Muscle layer of colon (tissue), 2 donors: Measurements from ENCODE around the gene EIF4B.

ENCODE experiments used
- H3K27ac ChIP-seq: one replicate; pipeline ENCODE4 v1.7.0; 2013; ENCODE audit warnings: low read depth, mild to moderate bottlenecking, low read length, moderate library complexity
- H3K27me3 ChIP-seq, 2 donors: one replicate each; pipeline ENCODE4 v1.7.0; 2013; ENCODE audit warnings: low read length in 2 of 2, mild to moderate bottlenecking in 2 of 2; ENCODE audit not compliant: insufficient read depth in 2 of 2, control insufficient read depth in 1 of 2
- H3K36me3 ChIP-seq: one replicate; pipeline ENCODE4 v1.7.0; 2013; ENCODE audit warnings: mild to moderate bottlenecking, low read length; ENCODE audit not compliant: insufficient read depth
- H3K4me1 ChIP-seq: one replicate; pipeline ENCODE4 v1.7.0; 2013; ENCODE audit warnings: mild to moderate bottlenecking, low read length; ENCODE audit not compliant: insufficient read depth
- H3K4me3 ChIP-seq, 2 donors: one replicate each; pipeline ENCODE4 v1.7.0; 2013; ENCODE audit warnings: low read length in 2 of 2, low read depth in 1 of 2, mild to moderate bottlenecking in 1 of 2, moderate library complexity in 1 of 2
- H3K9ac ChIP-seq: one replicate; pipeline ENCODE4 v1.7.0; 2013; ENCODE audit warnings: low read length
- H3K9me3 ChIP-seq: one replicate; pipeline ENCODE4 v1.7.0; 2013; ENCODE audit warnings: mild to moderate bottlenecking, low read length
- donor health status: abdominal sarcoma.
- donor health status: Adenocarcinoma of cecum.

EIF4B gene, protein sequence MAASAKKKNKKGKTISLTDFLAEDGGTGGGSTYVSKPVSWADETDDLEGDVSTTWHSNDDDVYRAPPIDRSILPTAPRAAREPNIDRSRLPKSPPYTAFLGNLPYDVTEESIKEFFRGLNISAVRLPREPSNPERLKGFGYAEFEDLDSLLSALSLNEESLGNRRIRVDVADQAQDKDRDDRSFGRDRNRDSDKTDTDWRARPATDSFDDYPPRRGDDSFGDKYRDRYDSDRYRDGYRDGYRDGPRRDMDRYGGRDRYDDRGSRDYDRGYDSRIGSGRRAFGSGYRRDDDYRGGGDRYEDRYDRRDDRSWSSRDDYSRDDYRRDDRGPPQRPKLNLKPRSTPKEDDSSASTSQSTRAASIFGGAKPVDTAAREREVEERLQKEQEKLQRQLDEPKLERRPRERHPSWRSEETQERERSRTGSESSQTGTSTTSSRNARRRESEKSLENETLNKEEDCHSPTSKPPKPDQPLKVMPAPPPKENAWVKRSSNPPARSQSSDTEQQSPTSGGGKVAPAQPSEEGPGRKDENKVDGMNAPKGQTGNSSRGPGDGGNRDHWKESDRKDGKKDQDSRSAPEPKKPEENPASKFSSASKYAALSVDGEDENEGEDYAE

DNA sequence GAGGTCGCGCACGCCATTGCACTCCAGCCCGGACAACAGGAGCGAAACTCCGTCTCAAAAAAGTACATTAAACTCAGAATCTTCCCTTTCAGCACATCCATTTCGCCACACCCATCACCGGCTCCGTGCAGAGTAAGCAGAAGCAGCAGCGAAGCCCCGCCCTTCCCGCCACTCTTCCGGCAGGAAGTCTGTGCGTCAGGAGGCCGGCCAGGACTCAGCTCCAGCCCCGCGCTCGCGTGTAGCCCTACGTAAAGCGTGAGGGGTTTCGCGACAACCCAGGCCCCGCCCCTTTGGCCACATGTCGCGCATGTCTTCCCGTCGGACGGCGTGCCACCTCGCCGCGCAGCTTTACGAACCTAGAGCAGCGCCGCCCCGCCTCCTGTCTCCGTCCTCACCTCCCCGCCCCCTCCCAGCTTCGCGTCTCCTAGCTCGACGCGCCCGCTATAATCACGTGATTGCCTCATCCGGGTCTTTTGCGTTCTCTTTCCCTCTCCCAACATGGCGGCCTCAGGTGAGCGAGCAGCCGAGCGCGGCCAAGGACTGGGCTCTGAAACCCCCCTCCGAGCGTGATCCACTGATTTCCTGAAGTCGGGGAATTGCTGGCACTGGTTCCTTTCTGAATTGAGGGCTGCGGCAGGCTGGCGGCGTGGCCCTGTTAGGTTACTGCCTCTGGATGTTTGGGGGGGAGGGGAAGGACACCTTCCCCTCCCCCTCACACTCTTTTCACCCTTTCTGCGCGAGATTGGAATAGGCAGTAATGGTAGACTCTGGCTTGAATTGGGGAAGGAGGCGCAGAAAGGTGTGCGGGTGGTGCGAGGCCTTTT lies at the start of gene EIF4B:
EIF4B (plus strand) TSS at position 471 of the 824 bp plus-strand sequence; CDS start at position 499, 28 bp downstream.
- no peaks in the 10 kb centered on the region for H3K9me3 ChIP-seq
- no peaks in the 10 kb centered on the region for H3K27me3 ChIP-seq
- H3K27ac ChIP-seq, result peak within 1 kb of the TSS; percentile 65
- H3K4me3 ChIP-seq, result peak within 1 kb of the TSS; percentile 66 to 99
- H3K36me3 ChIP-seq, result peaks cover 12% of the 10 kb centered on the region
- H3K9ac ChIP-seq, result peak within 1 kb of the TSS; percentile 93
- H3K4me1 ChIP-seq, result peaks cover 42% of the 10 kb centered on the region

DNA sequence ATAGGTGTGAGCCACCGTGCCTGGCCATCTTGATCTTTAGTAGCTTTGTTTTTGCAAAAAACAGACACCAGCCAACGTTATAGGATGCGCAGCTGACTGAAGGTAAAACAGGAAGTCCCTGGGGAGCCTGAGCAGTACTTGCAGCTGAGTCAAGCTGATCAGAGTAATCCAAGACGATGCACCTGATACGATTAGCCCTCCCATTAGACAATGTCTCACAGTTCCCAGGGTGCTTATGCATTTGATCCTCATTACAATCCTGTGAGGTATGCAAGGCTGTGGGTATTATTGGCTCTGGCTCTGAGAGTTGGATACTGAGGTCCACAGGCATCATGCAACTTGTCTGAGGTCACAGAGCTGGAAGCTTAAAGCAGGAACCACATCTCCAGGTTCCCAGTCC lies 49.3 kb upstream of the EIF4B start:
- no peaks in the 10 kb centered on the region for H3K36me3 ChIP-seq
- H3K27me3 ChIP-seq, result no peaks in the 10 kb centered on the region
- H3K4me3 ChIP-seq, result no peak overlapping the region
- no peaks in the 10 kb centered on the region for H3K9me3 ChIP-seq
- no peak overlapping the region for H3K27ac ChIP-seq
- no peak overlapping the region for H3K9ac ChIP-seq
- H3K4me1 ChIP-seq, result no peaks in the 10 kb centered on the region

DNA sequence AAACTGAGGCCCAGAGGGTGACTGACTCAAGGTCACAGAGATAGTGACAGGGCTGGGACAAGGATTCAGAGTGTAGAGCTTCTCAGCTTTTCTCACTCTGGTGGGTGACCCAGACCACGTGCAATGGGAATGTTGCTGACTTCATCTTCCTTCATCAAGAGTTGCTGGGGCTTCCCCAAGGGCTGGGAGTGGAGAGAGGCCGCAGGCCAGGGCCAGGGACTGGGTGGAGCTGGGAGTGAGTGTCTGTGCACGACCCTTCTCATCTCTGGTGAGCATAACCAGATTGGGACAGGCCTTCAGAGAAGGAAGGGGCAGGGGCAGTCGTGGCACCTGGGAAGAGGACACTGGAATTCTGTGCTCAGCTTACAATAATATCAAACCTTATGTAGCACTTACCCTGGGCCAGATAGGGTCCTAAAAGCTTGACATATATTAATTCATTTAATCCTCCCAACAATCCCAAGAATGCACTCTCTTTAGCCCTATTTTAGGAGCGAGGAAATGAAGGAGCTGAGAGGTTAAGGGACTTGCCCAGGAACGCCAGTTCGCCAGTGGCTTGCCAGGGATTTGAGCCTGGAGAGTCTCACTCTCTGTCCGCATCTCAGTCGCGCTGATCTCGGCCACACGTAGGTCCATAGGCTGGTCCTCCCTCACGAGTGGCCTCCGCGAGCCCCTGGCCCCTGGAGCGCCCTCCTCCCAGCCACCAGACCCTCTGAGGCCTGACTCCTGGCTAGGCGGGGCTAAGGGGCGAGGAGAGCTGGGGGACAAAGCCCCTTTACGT lies 41.5 kb upstream of the EIF4B start:
- Histone ChIP-seq H3K27ac (no peak overlapping the region), H3K36me3 (no peaks in the 10 kb centered on the region), H3K27me3 (peaks cover 0 to 13% of the 10 kb centered on the region in 2 donors), H3K9ac (no peak overlapping the region), H3K4me3 (peak overlapping the region in 1 of 2 donors; percentile 41), H3K9me3 (no peaks in the 10 kb centered on the region), H3K4me1 (peaks cover under 1% of the 10 kb centered on the region)

DNA sequence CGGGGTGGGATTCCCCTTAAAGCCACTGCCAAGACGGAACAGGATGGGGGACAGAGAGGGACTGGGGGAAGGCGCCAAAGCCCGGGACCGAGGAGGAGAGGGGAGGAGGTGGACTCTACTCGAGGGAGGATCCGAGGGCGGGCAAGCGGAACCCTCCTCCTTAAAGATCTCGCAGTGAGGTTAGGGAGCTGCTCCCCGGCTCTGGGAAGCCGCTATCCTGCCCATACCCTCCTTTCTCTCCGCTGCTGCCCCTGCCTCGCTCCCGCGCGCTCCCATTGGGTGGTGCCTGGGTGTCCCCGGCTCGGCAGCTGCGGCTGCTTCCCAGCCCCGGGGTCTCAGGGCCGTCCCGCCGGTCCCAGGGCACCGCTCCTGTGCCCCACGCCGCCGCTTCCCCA lies 40.9 kb upstream of the EIF4B start:
- Histone ChIP-seq H3K9ac (no peak overlapping the region), H3K4me3 (peak overlapping the region in 1 of 2 donors; percentile 41), H3K27ac (no peak overlapping the region)

DNA sequence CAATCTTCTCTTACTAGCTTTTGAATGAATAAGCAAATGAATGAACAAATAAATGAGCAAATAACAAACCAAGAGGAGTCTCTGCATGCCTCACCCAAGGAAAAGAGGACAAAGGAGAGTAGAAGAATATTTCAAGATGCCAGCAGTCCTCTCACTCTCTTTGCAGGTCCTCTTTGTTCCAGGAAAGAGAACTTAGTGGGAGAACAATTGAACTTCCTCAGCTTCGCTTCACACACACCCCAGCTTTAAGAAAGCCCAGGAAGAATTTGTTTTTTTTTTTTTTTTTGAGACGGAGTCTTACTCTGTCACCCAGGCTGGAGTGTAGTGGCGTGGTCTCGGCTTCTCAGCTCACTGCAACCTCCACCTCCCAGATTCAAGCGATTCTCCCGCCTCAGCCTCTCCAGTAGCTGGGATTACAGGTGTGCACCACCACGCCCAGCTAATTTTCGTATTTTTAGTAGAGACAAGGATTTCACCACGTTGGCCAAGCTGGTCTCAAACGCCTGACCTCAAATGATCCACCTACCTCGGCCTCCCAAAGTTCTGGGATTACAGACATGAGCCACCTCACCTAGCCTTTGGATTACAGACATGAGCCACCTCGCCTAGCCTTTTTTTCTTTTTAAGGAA lies 37.0 kb upstream of the EIF4B start:
- no peaks in the 10 kb centered on the region for H3K36me3 ChIP-seq
- peaks cover 0 to 13% of the 10 kb centered on the region in 2 donors for H3K27me3 ChIP-seq
- H3K4me1 ChIP-seq, result peaks cover 4% of the 10 kb centered on the region
- no peaks in the 10 kb centered on the region for H3K9me3 ChIP-seq
- no peak overlapping the region for H3K4me3 ChIP-seq
- H3K27ac ChIP-seq, result no peak overlapping the region
- no peak overlapping the region for H3K9ac ChIP-seq

More for the DNA sequence above, 40.9 kb upstream of the EIF4B start:
- Histone ChIP-seq H3K9me3 (no peaks in the 10 kb centered on the region), H3K36me3 (no peaks in the 10 kb centered on the region), H3K4me1 (peaks cover 4% of the 10 kb centered on the region), H3K27me3 (peaks cover 0 to 13% of the 10 kb centered on the region in 2 donors)

DNA sequence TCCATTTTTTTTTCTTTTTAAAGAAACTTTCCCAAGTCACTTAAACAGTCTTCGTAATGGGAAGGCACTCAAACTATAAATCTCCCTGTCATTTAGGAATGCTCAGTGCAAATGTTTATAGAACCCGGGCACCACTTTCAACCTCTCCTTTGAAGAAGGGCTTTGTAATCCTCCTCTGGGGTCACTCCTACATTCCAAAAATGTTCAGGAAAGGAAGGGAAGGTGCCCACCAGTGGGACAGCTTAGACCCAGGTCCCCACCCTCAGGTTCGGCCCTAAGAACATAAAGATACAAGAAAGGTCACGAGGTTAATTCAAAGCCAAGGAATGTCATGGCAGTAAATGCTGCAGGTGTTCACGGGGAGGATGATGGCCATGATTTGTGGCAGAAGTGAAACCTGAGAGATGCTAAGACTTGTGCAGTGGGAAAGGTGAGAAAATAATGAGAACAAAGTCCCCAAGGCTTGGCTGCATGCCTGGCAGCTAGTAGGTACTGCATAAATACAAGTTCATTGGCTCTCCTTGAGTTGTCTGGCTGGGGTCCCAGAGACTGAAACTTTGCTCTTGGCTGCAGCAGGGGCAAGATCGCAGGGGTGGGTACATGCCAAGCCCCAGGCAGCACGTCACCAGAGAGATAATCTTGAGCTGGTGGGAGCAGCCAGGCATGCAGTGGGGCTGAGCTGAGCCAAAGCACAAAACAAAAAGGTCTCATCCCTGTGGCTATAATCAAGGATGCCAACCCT lies 36.3 kb upstream of the EIF4B start:
- Histone ChIP-seq H3K9me3 (no peaks in the 10 kb centered on the region), H3K9ac (no peak overlapping the region), H3K4me1 (peaks cover 4% of the 10 kb centered on the region), H3K27me3 (peaks cover 0 to 7% of the 10 kb centered on the region in 2 donors), H3K36me3 (no peaks in the 10 kb centered on the region), H3K27ac (no peak overlapping the region), H3K4me3 (no peak overlapping the region)

DNA sequence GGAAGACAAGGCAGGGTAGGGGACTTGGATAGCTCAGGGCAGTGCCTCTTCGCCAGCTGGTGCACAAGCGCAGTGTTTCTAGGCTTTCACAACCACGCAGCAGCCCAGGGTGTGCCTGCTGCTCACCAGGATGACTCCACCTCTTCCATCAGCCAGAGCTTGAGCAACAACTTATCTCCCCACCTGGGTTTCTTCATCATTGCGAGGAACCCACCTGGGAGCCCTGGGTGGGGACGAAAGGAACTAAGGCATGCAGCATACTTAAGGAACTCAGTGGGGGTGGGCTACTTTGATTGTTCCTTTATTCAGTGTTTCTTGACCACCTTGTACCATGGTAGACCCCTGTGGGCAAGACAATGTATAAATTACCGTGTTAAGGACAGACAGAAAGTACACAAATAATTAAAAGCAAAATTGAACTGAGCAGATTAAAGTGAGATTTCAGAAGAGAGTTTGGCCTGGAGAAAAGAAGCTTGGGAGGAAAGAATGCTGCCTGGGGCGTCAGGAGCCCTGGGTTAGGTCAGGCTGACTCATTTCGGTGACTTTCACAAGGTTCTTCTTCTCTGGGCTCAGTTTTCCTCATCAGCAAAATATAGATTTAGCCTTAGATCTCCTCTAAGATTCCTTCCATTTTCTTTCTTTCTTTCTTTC lies 34.5 kb upstream of the EIF4B start:
- H3K4me3 ChIP-seq, result no peak overlapping the region
- no peaks in the 10 kb centered on the region for H3K36me3 ChIP-seq
- no peaks in the 10 kb centered on the region for H3K27me3 ChIP-seq
- no peak overlapping the region for H3K27ac ChIP-seq
- no peak overlapping the region for H3K9ac ChIP-seq
- no peaks in the 10 kb centered on the region for H3K9me3 ChIP-seq
- peaks cover 4% of the 10 kb centered on the region for H3K4me1 ChIP-seq

DNA sequence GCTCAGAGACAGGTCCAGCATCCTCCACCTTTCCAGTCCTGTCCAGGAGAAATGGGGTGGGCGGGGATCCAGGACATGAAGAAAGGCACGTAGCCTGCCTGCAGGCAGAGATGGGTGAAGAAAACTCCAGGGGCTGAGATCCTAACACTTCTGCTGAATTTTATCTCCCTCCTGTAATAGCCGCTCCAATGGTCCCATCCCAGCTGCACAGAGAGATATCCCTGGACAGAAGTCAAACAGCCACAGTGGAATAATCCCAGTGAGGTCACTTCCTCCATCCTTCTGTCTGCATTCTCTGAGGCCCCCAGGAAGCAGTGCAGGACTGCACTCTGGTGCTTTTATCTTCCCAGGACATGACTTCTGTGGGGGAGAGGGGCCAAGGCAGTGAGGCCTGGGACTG lies 31.1 kb upstream of the EIF4B start:
- no peaks in the 10 kb centered on the region for H3K36me3 ChIP-seq
- H3K27ac ChIP-seq, result no peak overlapping the region
- H3K4me3 ChIP-seq, result no peak overlapping the region
- no peaks in the 10 kb centered on the region for H3K9me3 ChIP-seq
- no peaks in the 10 kb centered on the region for H3K27me3 ChIP-seq
- H3K9ac ChIP-seq, result no peak overlapping the region
- no peaks in the 10 kb centered on the region for H3K4me1 ChIP-seq

DNA sequence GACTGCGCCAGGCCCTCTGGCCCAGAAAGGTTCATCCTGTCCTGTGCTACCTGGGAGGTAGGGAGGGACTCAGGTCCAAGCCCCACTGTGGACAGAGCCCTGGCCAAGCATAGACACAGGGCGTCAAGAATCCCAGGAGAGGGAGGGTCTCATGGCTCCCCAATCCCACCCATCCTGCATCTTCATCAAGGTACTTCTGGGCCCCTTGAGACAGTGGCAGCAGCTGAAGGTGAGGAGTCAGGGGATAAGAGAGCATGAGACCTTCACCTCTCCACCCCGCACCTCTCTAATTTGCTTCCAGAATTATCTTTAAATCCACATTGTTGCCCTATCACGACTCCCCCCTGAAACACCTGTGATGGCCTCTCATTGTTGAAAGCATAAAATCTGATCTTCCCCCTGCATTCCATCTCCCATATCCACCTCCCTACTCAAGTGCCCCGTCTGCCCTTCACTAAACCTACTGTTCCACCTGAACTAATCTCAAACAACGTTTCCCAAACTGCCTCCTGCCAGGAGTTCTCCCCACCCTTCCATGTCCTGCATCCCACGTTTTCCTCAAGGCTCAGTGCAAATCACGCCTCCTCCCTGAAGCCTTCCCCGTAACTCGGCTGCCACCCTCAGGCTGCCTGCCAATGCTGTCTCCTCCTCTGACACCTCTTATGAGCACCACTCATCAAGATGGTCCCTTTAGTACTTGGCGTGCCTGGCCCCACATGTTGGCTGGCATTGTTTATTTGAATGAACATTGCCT lies 30.3 kb upstream of the EIF4B start:
- no peaks in the 10 kb centered on the region for H3K36me3 ChIP-seq
- H3K27ac ChIP-seq, result no peak overlapping the region
- H3K4me3 ChIP-seq, result no peak overlapping the region
- no peaks in the 10 kb centered on the region for H3K27me3 ChIP-seq
- H3K9me3 ChIP-seq, result no peaks in the 10 kb centered on the region
- no peak overlapping the region for H3K9ac ChIP-seq
- no peaks in the 10 kb centered on the region for H3K4me1 ChIP-seq
